H1 (cell line): ENCODE data around the gene DYRK1B.

Experiments used
- ATF2 ChIP-seq: IDR thresholded peaks from 2 replicates; pipeline ENCODE4 v1.6.1; 2012; ENCODE audit warnings: low read length, inconsistent platforms
- ATF3 ChIP-seq: IDR thresholded peaks from 2 replicates; pipeline ENCODE4 v1.6.1; 2011; ENCODE audit warnings: low read depth, mild to moderate bottlenecking, low read length; ENCODE audit not compliant: insufficient read depth
- EZH2 ChIP-seq: fragments of 200-600 bp; sonication (generic); IDR thresholded peaks from 2 replicates; pipeline ENCODE4 v1.7.1; 2012; ENCODE audit warnings: low read depth, mild to moderate bottlenecking, moderate library complexity, low read length, inconsistent platforms; ENCODE audit not compliant: severe bottlenecking
- HDAC2 ChIP-seq, 2 experiments: fragments of 300-600 bp in 1 of 2; sonication (generic) in 1 of 2; IDR thresholded peaks; 2 replicates each; pipeline ENCODE4 v1.6.1; 2011 to 2012; ENCODE audit warnings: low read depth in 2 of 2, low read length in 2 of 2, mild to moderate bottlenecking in 2 of 2, moderate library complexity in 2 of 2, borderline replicate concordance in 1 of 2, inconsistent platforms in 1 of 2
- JUND ChIP-seq: IDR thresholded peaks from 2 replicates; pipeline ENCODE4 v1.6.1; 2011; ENCODE audit warnings: mild to moderate bottlenecking, improper control_type of control experiment, low read length
- MAFK ChIP-seq: IDR thresholded peaks from 2 replicates; pipeline ENCODE4 v1.6.1; 2012; ENCODE audit warnings: low read depth, mild to moderate bottlenecking, improper control_type of control experiment, low read length
- MAX ChIP-seq: IDR thresholded peaks from 2 replicates; pipeline ENCODE4 v1.6.1; 2012; ENCODE audit warnings: inconsistent platforms
- POLR2A ChIP-seq, 2 experiments: IDR thresholded peaks; 1 replicate in 1 of 2; 2 replicates in 1 of 2; pipeline ENCODE4 v1.6.1; 2011; ENCODE audit warnings: low read depth in 2 of 2, low read length in 2 of 2, mild to moderate bottlenecking in 2 of 2; ENCODE audit errors: control extremely low read depth in 1 of 2
- SRF ChIP-seq: IDR thresholded peaks from 2 replicates; pipeline ENCODE4 v1.6.1; 2011; ENCODE audit warnings: mild to moderate bottlenecking, low read depth, low read length, moderate library complexity

GRCh38 chr19:39843919-39844793 lies 10.2 kb upstream of the DYRK1B start:
- TF ChIP-seq MAX (no peak), ATF3 (no peak), ATF2 (no peak), HDAC2 (IDR thresholded peaks at IDR 0.05; ENCODE audit: borderline replicate concordance in 1 of 2, low read depth in 2 of 2, low read length in 2 of 2) (no peak), JUND (no peak), POLR2A (IDR thresholded peaks at IDR 0.05; ENCODE audit: control extremely low read depth in 1 of 2, low read depth in 2 of 2, low read length in 2 of 2) (no peak), MAFK (no peak), EZH2 (no peak), SRF (no peak)
